Nephron progenitor cell (in vitro differentiated cells): ENCODE measurements around the gene LMLN.
A peak's percentile ranks its signal among the peaks of the same experiment; 100 is the strongest.

Experiments used
- DNase-seq: peaks from one replicate; pipeline ENCODE4 v3.0.0; 2021
- H3K27ac Mint-ChIP-seq: 2 replicates; pipeline ENCODE4 v1.8.0; 2021; ENCODE audit warnings: mild to moderate bottlenecking, moderate library complexity, mixed read lengths
- H3K27me3 Mint-ChIP-seq: 2 replicates; pipeline ENCODE4 v1.8.0; 2021; ENCODE audit warnings: mild to moderate bottlenecking, low read depth, mixed read lengths; ENCODE audit not compliant: poor library complexity
- H3K36me3 Mint-ChIP-seq: 2 replicates; pipeline ENCODE4 v1.8.0; 2021; ENCODE audit warnings: low read depth, mixed read lengths
- H3K4me1 Mint-ChIP-seq: 2 replicates; pipeline ENCODE4 v1.8.0; 2021; ENCODE audit warnings: mixed read lengths
- H3K4me3 Mint-ChIP-seq: 2 replicates; pipeline ENCODE4 v1.8.0; 2021; ENCODE audit warnings: mild to moderate bottlenecking, moderate library complexity, mixed read lengths
- H3K9me3 Mint-ChIP-seq: 2 replicates; pipeline ENCODE4 v1.8.0; 2021; ENCODE audit warnings: mild to moderate bottlenecking, moderate library complexity, mixed read lengths
- TF ChIP-seq, protein P1 (sequence below): fragments of 200-600 bp; sonication (generic); IDR thresholded peaks from 2 replicates; pipeline ENCODE4 v1.5.0; 2021; ENCODE audit warnings: antibody characterized with exemption

The LMLN gene

DNA sequence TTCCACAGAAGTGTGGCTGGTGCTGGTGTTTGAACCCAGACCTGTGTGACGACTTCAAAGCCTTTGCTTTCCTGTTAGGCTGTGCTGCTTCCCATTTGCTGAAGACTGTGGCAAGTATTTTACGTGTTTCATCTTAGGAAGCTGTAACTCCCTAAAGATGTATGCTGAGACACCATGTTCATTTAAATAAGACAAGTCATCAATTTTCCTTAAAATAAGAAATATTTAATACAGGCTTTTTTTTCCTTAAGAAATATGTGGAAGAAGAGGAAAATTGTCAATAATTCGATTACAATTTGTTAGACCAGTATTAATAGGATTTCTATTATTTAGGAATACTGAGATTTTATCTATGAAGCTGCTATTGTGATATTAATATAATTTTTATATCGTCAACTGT lies 58.4 kb downstream of the LMLN start:
- peaks cover 10% of the 10 kb centered on the region for H3K36me3 Mint-ChIP-seq
- H3K4me3 Mint-ChIP-seq, result no peak overlapping the region
- no peaks in the 10 kb centered on the region for H3K9me3 Mint-ChIP-seq
- no peak for DNase-seq
- TF ChIP-seq, protein P1, sequence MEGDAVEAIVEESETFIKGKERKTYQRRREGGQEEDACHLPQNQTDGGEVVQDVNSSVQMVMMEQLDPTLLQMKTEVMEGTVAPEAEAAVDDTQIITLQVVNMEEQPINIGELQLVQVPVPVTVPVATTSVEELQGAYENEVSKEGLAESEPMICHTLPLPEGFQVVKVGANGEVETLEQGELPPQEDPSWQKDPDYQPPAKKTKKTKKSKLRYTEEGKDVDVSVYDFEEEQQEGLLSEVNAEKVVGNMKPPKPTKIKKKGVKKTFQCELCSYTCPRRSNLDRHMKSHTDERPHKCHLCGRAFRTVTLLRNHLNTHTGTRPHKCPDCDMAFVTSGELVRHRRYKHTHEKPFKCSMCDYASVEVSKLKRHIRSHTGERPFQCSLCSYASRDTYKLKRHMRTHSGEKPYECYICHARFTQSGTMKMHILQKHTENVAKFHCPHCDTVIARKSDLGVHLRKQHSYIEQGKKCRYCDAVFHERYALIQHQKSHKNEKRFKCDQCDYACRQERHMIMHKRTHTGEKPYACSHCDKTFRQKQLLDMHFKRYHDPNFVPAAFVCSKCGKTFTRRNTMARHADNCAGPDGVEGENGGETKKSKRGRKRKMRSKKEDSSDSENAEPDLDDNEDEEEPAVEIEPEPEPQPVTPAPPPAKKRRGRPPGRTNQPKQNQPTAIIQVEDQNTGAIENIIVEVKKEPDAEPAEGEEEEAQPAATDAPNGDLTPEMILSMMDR, result no peak
- H3K27me3 Mint-ChIP-seq, result no peaks in the 10 kb centered on the region
- H3K27ac Mint-ChIP-seq, result no peak overlapping the region
- no peaks in the 10 kb centered on the region for H3K4me1 Mint-ChIP-seq

DNA sequence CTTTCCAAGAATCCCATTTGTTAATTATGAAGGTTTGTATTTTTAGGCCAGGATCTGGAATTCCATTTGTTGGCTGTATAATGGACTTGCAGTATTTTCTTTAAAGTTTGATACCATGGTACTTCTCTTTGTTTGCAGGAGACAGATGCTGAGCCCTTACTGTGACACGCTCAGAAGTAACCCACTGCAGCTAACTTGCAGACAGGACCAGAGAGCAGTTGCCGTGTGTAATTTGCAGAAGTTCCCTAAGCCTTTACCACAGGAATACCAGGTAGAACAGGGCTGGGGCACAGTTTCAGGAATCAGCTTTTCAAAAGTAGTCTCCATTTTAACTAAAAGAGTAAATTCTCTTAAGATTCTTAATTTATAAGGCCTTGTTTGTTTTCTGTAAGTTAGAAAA lies 59.1 kb downstream of the LMLN start:
- no peaks in the 10 kb centered on the region for H3K9me3 Mint-ChIP-seq
- DNase-seq, result no peak
- no peaks in the 10 kb centered on the region for H3K27me3 Mint-ChIP-seq
- H3K4me3 Mint-ChIP-seq, result no peak overlapping the region
- TF ChIP-seq, protein P1, result no peak
- H3K4me1 Mint-ChIP-seq, result no peaks in the 10 kb centered on the region
- no peak overlapping the region for H3K27ac Mint-ChIP-seq
- H3K36me3 Mint-ChIP-seq, result peaks cover 10% of the 10 kb centered on the region

DNA sequence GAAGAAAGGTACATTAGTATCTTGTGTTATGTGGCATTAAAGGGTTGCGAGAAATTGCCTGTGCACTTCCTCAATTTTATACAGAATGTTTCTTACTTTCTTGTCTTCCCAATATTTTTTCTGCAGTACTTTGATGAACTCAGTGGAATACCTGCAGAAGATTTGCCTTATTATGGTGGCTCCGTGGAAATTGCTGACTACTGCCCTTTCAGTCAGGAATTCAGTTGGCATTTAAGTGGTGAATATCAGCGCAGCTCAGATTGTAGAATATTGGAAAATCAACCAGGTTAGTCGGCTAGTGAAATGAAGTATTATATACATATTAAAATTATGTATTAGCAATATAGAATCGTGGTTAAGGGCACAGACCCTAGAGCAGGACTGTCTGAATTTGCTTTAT lies 61.3 kb downstream of the LMLN start:
- no peak for DNase-seq
- no peaks in the 10 kb centered on the region for H3K9me3 Mint-ChIP-seq
- no peak overlapping the region for H3K4me3 Mint-ChIP-seq
- H3K27me3 Mint-ChIP-seq, result peaks cover 3% of the 10 kb centered on the region
- peaks cover under 1% of the 10 kb centered on the region for H3K4me1 Mint-ChIP-seq
- H3K27ac Mint-ChIP-seq, result no peak overlapping the region
- TF ChIP-seq, protein P1, result no peak
- H3K36me3 Mint-ChIP-seq, result peaks cover 18% of the 10 kb centered on the region

DNA sequence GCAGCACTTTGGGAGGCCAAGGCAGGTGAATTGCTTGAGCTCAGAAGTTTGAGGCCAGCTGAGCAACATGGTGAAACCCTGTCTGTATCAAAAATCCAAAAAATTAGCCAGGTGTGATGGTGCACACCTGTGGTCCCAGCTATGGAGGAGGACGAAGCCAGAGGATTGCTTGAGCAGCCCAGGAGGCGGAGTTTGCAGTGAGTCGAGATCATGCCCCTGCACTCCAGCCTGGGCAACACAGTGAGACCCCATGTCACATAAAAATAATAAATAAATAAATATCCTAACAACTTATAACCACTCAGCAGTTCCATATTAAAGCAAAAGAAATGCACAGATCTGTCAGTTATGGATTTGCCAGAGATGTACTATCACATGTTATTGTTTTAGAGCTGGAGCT lies 62.6 kb downstream of the LMLN start:
- no peak overlapping the region for H3K27ac Mint-ChIP-seq
- no peak overlapping the region for H3K4me3 Mint-ChIP-seq
- peaks cover 13% of the 10 kb centered on the region for H3K4me1 Mint-ChIP-seq
- TF ChIP-seq, protein P1, result no peak
- H3K9me3 Mint-ChIP-seq, result no peaks in the 10 kb centered on the region
- peaks cover 25% of the 10 kb centered on the region for H3K36me3 Mint-ChIP-seq
- H3K27me3 Mint-ChIP-seq, result peaks cover 3% of the 10 kb centered on the region
- no peak for DNase-seq

DNA sequence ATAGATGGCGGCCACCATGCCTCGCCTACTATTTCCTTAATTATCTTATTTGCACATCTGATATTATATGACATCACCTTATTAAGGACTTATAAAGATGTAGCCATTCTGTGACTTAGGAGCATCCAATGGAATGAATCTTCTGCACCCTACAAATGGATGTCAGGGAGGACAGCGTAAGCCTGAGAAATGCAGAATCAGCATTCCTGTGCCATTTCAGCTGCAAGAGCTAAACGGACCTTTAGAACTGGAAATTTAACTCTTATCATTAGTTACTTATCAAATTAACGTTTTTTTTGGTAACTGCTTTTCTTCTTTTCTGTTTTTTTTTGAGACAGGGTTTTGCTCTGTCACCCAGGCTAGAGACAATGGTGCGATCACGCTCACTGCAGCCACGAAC lies 65.6 kb downstream of the LMLN start:
- DNase-seq, result no peak
- peaks cover 25% of the 10 kb centered on the region for H3K36me3 Mint-ChIP-seq
- H3K4me1 Mint-ChIP-seq, result peaks cover 36% of the 10 kb centered on the region
- no peaks in the 10 kb centered on the region for H3K9me3 Mint-ChIP-seq
- peaks cover 3% of the 10 kb centered on the region for H3K27me3 Mint-ChIP-seq
- no peak overlapping the region for H3K4me3 Mint-ChIP-seq
- TF ChIP-seq, protein P1, result no peak
- no peak overlapping the region for H3K27ac Mint-ChIP-seq

DNA sequence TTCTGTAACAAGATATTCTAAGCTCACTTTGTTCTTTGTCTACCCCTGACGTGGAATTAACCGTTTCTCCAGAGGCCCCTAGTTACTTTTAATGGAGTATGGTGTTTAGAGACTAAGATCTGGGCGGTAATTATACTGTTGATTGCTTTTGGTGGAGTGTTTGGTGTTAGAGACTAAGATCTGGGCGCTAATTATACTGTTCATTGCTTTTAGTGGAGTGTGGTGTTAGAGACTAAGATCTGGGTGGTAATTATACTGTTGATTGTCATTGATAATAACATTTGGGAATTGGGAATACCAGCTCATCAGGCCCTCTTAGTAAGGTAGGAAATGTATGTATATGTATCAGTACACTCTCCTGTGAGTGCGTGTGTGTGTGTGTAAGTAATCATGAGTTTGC lies 66.6 kb downstream of the LMLN start:
- H3K4me1 Mint-ChIP-seq, result peaks cover 46% of the 10 kb centered on the region
- no peak for DNase-seq
- H3K36me3 Mint-ChIP-seq, result peaks cover 19% of the 10 kb centered on the region
- no peaks in the 10 kb centered on the region for H3K9me3 Mint-ChIP-seq
- H3K27ac Mint-ChIP-seq, result peak overlapping the region; percentile 37
- H3K27me3 Mint-ChIP-seq, result peaks cover 3% of the 10 kb centered on the region
- TF ChIP-seq, protein P1, result no peak
- no peak overlapping the region for H3K4me3 Mint-ChIP-seq
